Bone marrow (tissue), 2 donors: ENCODE measurements around the gene UBAP1.
"Not testable (repeated sequence)": the region's sequence is repeated elsewhere in the genome, so short reads cannot be mapped to it uniquely, and the experiment has no call there.

Source experiments
- DNase-seq, 2 donors: peaks; one replicate each; lab custom pipeline; 2025; lab: John Stamatoyannopoulos, UW

The UBAP1 gene

GRCh38 chr9:34179213-34180136 lies 632 bp downstream of the UBAP1 start:
- DNase-seq, result no peak

GRCh38 chr9:34185778-34186551 lies 7.1 kb downstream of the UBAP1 start:
- DNase-seq, result peak in 1 of 2 donors; percentile 34

- DNase-seq, result no peak
Observed at GRCh38 chr9:34187891-34188240, 9.0 kb downstream of the UBAP1 start.

GRCh38 chr9:34190996-34191892 lies 12.4 kb downstream of the UBAP1 start:
- DNase-seq, result no peak

- no peak for DNase-seq
Observed at GRCh38 chr9:34195143-34195542, 16.3 kb downstream of the UBAP1 start.

GRCh38 chr9:34197286-34197685 lies 18.4 kb downstream of the UBAP1 start:
- DNase-seq, result not testable (repeated sequence)

- DNase-seq, result no peak
Observed at GRCh38 chr9:34197756-34198711, 19.2 kb downstream of the UBAP1 start.

- no peak for DNase-seq
Observed at GRCh38 chr9:34200092-34200491, 21.2 kb downstream of the UBAP1 start.

- no peak for DNase-seq
Observed at GRCh38 chr9:34203275-34203991, 24.6 kb downstream of the UBAP1 start.

- DNase-seq, result no peak
Observed at GRCh38 chr9:34203992-34204635, 25.3 kb downstream of the UBAP1 start.

- DNase-seq, result no peak
Observed at GRCh38 chr9:34205102-34205501, 26.3 kb downstream of the UBAP1 start.

- DNase-seq, result no peak
Observed at GRCh38 chr9:34206561-34206960, 27.7 kb downstream of the UBAP1 start.

- DNase-seq, result no peak
Observed at GRCh38 chr9:34211395-34211794, 32.6 kb downstream of the UBAP1 start.

- not testable (repeated sequence) for DNase-seq
Observed at GRCh38 chr9:34214354-34215000, 35.6 kb downstream of the UBAP1 start.

GRCh38 chr9:34216325-34216724 lies 37.5 kb downstream of the UBAP1 start:
- DNase-seq, result no peak

- not testable (repeated sequence) for DNase-seq
Observed at GRCh38 chr9:34217015-34217414, 38.2 kb downstream of the UBAP1 start.

- DNase-seq, result no peak
Observed at GRCh38 chr9:34218446-34218845, 39.6 kb downstream of the UBAP1 start.

- DNase-seq, result no peak
Observed at GRCh38 chr9:34219421-34219820, 40.6 kb downstream of the UBAP1 start.

- DNase-seq, result no peak
Observed at GRCh38 chr9:34220218-34220617, 41.4 kb downstream of the UBAP1 start.
